Breast epithelium (tissue), 3 donors: ENCODE results near the gene PKDCC.

ENCODE experiments used
- POLR2A ChIP-seq: fragments of 450-650 bp; IDR thresholded peaks from one replicate; pipeline ENCODE4 v1.6.1; 2016; ENCODE audit warnings: antibody characterized with exemption, mild to moderate bottlenecking, moderate library complexity
- POLR2AphosphoS5 ChIP-seq, 3 donors: sonication (generic); formaldehyde crosslinking; IDR thresholded peaks; one replicate each; pipeline ENCODE4 v1.6.1; 2017; ENCODE audit warnings: antibody characterized with exemption in 3 of 3

DNA sequence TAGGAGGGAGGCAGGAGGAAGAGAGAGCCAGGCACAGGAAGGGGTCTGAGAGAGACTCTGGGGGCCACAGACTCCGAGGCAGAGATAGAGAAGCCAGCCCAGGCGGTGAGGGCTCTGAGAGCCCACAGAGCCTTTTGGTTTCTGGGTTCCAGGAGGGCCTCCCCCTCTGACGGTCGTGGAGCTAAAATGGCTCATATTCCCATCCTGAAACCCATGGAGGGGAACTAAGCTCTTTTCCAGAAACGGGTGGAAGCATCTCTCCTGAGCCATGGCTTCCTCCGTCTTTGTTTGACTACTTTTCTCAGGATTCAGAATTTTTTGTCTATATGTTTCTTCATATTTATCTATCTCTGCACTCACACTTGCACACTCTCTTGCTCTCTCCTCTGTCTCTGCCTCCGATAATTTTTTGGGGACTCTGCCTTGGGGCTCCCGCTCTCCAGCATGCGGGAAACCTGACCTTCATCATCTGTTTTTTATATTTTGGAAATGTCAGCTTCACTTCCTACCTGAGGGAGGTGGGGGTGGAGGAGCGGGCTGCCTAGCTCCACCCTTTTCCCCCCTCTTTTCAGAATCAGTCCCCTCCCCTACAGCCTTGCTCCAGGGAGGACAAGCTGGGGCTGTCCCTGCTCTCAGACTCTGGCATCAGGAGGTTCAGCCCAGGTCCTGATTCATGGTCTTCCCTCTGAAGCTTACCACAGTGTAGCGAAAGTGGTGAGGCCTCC, 5.0 kb upstream of the PKDCC start:
- TF ChIP-seq POLR2AphosphoS5 (IDR thresholded peaks at IDR 0.05): no peak
- no peak for TF ChIP-seq POLR2A
